ENCODE data around the gene UBA52.
"Not testable (repeated sequence)": the region's sequence is repeated elsewhere in the genome, so short reads cannot be mapped to it uniquely, and the experiment has no call there.

UBA52 gene

GRCh38 chr19:18590273-18591272, 18.9 kb downstream of the UBA52 start:
- no peak for DNase-seq (ENCODE audit: extremely low spot score)
- no peak for TF ChIP-seq CTCF (IDR thresholded peaks at IDR 0.05; ENCODE audit: control extremely low read depth, extremely low read depth, low read depth, missing control alignments)
- CTCF ChIA-PET, result interaction anchor here (0.9 to 7.9 kb wide), 13 partner anchors 13 to 354 kb away, joined by 3 to 111 read pairs (median 4); partner anchors contain the start of genes FKBP8 and UBA52
- POLR2A ChIA-PET, result interaction anchor here (0.7 kb wide), 1 partner anchor 525 kb away, joined by 8 read pairs; no protein-coding TSS in a partner anchor

DNA sequence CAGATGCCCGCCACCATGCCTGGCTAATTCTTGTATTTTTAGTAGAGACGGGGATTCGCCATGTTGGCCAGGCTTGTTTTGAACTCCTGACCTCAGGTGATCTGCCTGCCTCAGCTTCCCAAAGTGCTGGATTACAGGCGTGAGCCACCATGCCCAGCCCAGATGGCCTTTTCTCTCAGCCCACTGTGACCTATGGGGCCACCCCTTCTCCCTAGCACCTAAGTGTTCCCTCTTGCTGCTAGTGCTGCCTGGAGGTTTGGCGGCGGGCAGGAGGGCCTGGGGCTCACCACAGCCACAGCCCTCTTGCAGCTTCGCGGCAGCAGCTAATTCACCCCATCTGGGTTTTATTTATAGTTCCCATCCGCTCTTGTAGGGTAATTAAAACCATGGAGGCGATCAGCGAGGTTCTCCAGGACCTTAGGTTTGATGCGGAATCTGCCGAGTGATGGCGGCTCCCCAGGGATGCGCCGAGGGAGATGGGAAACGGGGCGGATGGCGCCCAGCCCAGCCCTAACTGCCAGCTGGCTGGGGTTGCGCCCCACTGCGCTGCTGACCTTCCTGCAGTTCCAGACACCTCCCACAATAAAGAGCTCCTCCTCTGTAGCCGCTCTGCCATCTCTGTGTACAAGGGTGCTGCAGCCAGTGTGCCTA, 20.2 kb downstream of the UBA52 start:
- ChIA-PET POLR2A (no interaction called here), CTCF (interaction anchor here (1.4 to 7.9 kb wide), 4 partner anchors 16 to 255 kb away, joined by 3 to 111 read pairs (median 12); partner anchors contain the start of gene UBA52)
- TF ChIP-seq CTCF (IDR thresholded peaks at IDR 0.05; ENCODE audit: control extremely low read depth, extremely low read depth, low read depth, missing control alignments), result no peak
- no peak for DNase-seq (ENCODE audit: extremely low spot score)

DNA sequence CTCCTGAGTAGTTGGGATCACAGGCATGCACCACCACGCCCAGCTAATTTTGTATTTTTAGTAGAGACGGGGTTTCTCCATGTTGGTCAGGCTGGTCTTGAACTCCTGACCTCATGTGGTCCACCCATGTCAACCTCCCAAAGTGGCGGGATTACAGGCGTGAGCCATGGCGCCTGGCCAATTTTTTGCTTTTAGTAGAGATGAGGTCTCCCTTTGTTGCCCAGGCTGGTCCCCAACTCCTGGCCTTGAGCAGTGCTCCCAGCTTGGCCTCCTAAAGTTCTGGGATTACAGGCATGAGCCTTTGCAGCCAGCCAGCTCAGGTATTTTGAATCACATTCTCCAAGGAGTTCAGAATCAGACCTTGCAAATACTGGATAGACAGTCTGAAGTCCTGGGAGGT, 21.1 kb downstream of the UBA52 start:
- not testable (repeated sequence) for DNase-seq (ENCODE audit: extremely low spot score)
- CTCF ChIA-PET, result interaction anchor here (1.4 to 3.6 kb wide), 6 partner anchors 21 to 254 kb away, joined by 3 to 21 read pairs (median 10); partner anchors contain the start of gene UBA52
- POLR2A ChIA-PET, result interaction anchor here (0.6 kb wide), 1 partner anchor 16 kb away, joined by 6 read pairs; no protein-coding TSS in a partner anchor

DNA sequence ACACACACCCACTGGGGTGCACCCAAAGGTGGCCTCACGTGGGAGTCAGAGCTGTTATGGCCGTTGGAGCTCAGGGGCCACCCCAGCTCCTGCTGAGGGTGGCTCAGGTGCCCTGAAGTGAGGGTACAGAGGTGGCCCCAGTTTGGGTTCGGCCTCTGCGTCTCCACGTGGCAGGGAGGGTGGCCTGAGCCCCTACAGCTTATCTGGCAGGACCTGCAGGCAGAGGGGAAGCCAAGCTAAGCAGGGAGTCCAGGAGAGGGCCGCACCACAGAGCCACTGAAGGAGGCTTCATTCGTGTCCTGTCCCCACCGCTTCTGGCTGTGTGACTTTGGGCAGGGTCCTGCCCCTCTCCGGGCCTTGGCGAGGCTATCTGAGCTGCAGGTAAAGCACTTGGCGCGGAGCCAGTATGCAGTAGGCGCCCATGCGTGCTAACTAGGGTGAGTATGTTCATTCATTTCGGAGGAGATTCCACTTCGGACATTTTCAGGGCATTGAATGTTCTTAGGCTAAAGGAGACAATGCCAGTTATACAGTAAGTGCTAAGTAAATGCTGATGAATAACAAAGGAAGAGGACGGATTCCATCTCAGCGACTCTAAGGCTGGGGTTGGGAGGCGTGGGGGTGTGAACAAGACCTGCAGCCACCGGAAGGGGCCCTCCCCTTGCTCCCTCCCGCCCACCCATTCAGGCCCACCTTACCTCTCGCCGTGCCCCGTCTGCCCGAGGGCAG, 21.9 kb downstream of the UBA52 start:
- POLR2A ChIA-PET, result interaction anchor here (1.5 kb wide), 1 partner anchor 326 kb away, joined by 6 read pairs; the partner anchor contains the start of genes COPE and DDX49
- TF ChIP-seq CTCF (IDR thresholded peaks at IDR 0.05; ENCODE audit: control extremely low read depth, extremely low read depth, low read depth, missing control alignments), result no peak
- CTCF ChIA-PET, result interaction anchor here (0.6 to 3.6 kb wide), 28 partner anchors 8 to 284 kb away, joined by 3 to 21 read pairs (median 4); partner anchors contain the start of genes TMEM59L and UBA52
- no peak for DNase-seq (ENCODE audit: extremely low spot score)

DNA sequence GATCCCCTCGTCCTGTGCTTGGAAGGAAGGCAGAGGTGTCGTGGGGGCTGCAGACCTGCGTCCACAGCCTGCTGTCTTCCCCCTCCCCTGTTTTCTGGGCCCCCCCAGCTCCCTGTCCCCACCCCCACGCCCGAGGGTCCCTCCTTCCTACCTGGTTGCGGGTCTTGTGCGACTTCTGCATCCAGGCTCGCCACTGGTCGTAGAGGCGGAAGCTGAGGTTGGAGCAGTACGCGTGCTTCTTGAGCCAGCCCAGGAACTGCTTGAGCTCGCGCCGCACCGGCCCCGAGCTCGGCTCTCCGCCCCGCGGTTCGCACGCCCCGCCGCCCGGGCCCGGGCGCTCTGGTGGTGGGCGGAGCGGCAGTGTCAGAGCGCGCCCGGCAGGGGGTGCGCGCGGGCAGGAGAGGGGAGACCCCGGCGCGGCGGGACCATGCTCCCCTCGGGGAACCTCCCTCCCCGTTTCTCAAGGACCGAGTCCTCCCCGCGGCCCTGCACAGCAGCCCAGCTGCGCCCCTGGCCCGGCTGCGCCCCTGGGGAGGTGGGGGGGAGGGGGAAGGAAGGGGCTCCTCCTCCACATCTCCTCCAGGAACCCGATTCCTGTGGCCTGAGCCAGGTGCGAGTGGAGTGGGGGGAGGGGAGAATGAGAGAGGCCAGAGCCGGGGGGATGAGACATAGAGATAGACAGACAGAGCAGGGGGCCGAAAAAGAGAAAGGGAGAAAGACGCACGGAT, 22.6 kb downstream of the UBA52 start:
- TF ChIP-seq CTCF (IDR thresholded peaks at IDR 0.05; ENCODE audit: control extremely low read depth, extremely low read depth, low read depth, missing control alignments), result peak; percentile 83
- peak; percentile 92 for DNase-seq (ENCODE audit: extremely low spot score)
- ChIA-PET CTCF (interaction anchor here (0.6 to 3.6 kb wide), 28 partner anchors 9 to 283 kb away, joined by 3 to 21 read pairs (median 4); partner anchors contain the start of genes TMEM59L and UBA52), POLR2A (interaction anchor here (0.7 to 1.5 kb wide), 2 partner anchors 97 to 325 kb away, joined by 3 to 6 read pairs; partner anchors contain the start of genes COPE and DDX49)

DNA sequence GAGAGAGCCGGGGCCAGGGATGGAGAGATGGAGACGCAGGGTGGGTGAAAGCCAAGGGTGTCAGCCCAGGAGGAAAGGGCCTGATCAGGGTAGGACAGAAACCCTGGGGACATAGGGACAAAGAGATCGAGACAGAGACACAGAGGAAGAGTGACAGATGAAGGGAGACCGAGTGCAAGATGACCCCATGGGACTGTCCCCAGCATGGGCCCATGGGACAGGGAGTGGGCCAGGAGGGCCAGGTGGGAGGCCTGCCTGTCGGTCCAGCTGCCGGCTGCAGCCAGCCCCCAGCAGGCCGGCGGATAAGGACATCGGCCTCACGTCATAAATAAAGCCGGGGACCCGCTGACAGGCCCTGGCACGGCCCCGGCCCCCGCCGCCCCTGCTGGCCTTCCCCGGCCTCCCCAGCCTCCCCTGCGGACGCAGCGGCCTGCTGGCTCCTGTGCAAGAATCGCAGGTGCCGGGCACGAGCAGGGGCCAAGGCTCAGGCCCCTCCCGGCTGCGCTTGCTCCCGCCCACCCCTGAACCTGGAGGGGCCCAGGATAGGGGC, 23.2 kb downstream of the UBA52 start:
- DNase-seq (ENCODE audit: extremely low spot score), result no peak
- CTCF ChIA-PET, result interaction anchor here (1.0 to 3.6 kb wide), 12 partner anchors 8 to 256 kb away, joined by 3 to 21 read pairs (median 6); partner anchors contain the start of gene TMEM59L
- POLR2A ChIA-PET, result interaction anchor here (0.7 to 1.5 kb wide), 2 partner anchors 96 to 324 kb away, joined by 3 to 6 read pairs; partner anchors contain the start of genes COPE and DDX49
- TF ChIP-seq CTCF (IDR thresholded peaks at IDR 0.05; ENCODE audit: control extremely low read depth, extremely low read depth, low read depth, missing control alignments), result no peak
